Kidney (tissue), 14 donors: ENCODE data around the gene STAB2. TPM values are rescaled to one million over a fixed set of nuclear protein-coding genes. Genes with fewer than 3 reads are reported as not detected.

ENCODE experiments used
- DNase-seq, 5 donors: peaks; one replicate each; pipeline ENCODE4 v3.0.0-alpha.2; 2013 to 2020
- FAIRE-seq: peaks from 2 replicates; lab custom pipeline; 2012; peaks lifted over from hg19 to GRCh38; lab: Jason Lieb, UNC
- H3K27ac ChIP-seq, 2 donors: one replicate each; pipeline ENCODE4 v1.7.0; 2013; ENCODE audit warnings: low read depth in 2 of 2, low read length in 2 of 2, inconsistent platforms in 1 of 2
- H3K27me3 ChIP-seq: one replicate; pipeline ENCODE4 v1.7.1; 2013; ENCODE audit warnings: low read length, inconsistent platforms; ENCODE audit not compliant: control insufficient read depth, insufficient read depth
- H3K36me3 ChIP-seq, 3 donors: one replicate each; pipeline versions ENCODE4 v1.7.0 to v1.7.1; 2013; ENCODE audit warnings: low read length in 3 of 3, control low read depth in 1 of 3, inconsistent platforms in 1 of 3; ENCODE audit not compliant: insufficient read depth in 3 of 3, control insufficient read depth in 2 of 3
- H3K4me1 ChIP-seq, 3 donors: one replicate each; pipeline versions ENCODE4 v1.7.0 to v1.7.1; 2013; ENCODE audit warnings: low read length in 3 of 3, inconsistent platforms in 1 of 3, low read depth in 1 of 3; ENCODE audit not compliant: control insufficient read depth in 2 of 3, insufficient read depth in 2 of 3
- H3K4me3 ChIP-seq, 3 donors: one replicate each; pipeline versions ENCODE4 v1.7.0 to v1.8.1; 2013; ENCODE audit warnings: low read length in 3 of 3, control low read depth in 1 of 3, inconsistent platforms in 1 of 3
- H3K9ac ChIP-seq, 3 donors: one replicate each; pipeline versions ENCODE4 v1.7.0 to v1.7.1; 2013; ENCODE audit warnings: low read length in 3 of 3, control low read depth in 1 of 3, inconsistent platforms in 1 of 3
- H3K9me3 ChIP-seq, 3 donors: one replicate each; pipeline versions ENCODE4 v1.7.0 to v1.7.1; 2013; ENCODE audit warnings: low read length in 3 of 3, control low read depth in 1 of 3, inconsistent platforms in 1 of 3; ENCODE audit not compliant: control insufficient read depth in 2 of 3, insufficient read depth in 1 of 3
- CTCF ChIP-seq: IDR thresholded peaks from 3 replicates; pipeline ENCODE4 v1.5.1; 2012; ENCODE audit warnings: mild to moderate bottlenecking, moderate library complexity, borderline replicate concordance; ENCODE audit not compliant: insufficient read depth; ENCODE audit errors: extremely low read depth
- intact Hi-C: fragments of 100-400 bp; cut with DNase I; formaldehyde crosslinking; loops from one replicate; pipeline ENCODE4 v1.11.1; 2022
- polyA plus RNA-seq: library from polyadenylated mRNA; stranded (reverse); fragments of 350-450 nt; fragmentation: Illumina TruSeq; extraction: RNeasy Lipid Tissue Mini Kit (QIAGEN cat#74804); gene quantifications from one replicate; pipeline ENCODE4 v1.2.3, GENCODE V29; 2014; ENCODE audit warnings: low read depth, low replicate concordance; ENCODE audit not compliant: insufficient read depth
- total RNA-seq: library from RNA; stranded (reverse); fragmentation: NEBNext Ultra II Directional; extraction: Animal tissue kit (Norgen Biotek cat#: 25700); gene quantifications from one replicate; pipeline ENCODE4 v1.2.1, GENCODE V29; 2021
- donor health status: control.
- donor health status: control.
- donor health status: control.
- donor health status: control.
- donor health status: control.
- donor health status: DM: yes; HTN: yes; CAD: no.
- donor health status: Normal renal cell carcinoma (clear cell type).

STAB2 gene
- total and polyA plus RNA-seq, 2 donors from 2014 or later = 0.16 TPM; not detected in 1

GRCh38 chr12:103696101-103696500 lies 109.0 kb downstream of the STAB2 start:
- FAIRE-seq (no peak), DNase-seq (no peak)
- H3K9ac ChIP-seq = no peak overlapping the region
- no peaks in the 10 kb centered on the region for H3K36me3 ChIP-seq
- intact Hi-C loops = no loop called here
- peaks cover 0 to 5% (median 0%) of the 10 kb centered on the region in 3 donors for H3K4me1 ChIP-seq
- H3K9me3 ChIP-seq = no peaks in the 10 kb centered on the region
- no peak overlapping the region for H3K4me3 ChIP-seq
- H3K27ac ChIP-seq = no peak overlapping the region
- H3K27me3 ChIP-seq = no peaks in the 10 kb centered on the region
- no peak for TF ChIP-seq CTCF

GRCh38 chr12:103697971-103698751 lies 111.1 kb downstream of the STAB2 start:
- peaks cover 0 to 5% (median 0%) of the 10 kb centered on the region in 3 donors for H3K4me1 ChIP-seq
- no peak for DNase-seq
- FAIRE-seq = no peak
- no peak overlapping the region for H3K27ac ChIP-seq
- no peak overlapping the region for H3K9ac ChIP-seq
- intact Hi-C loops = no loop called here
- no peaks in the 10 kb centered on the region for H3K9me3 ChIP-seq
- no peaks in the 10 kb centered on the region for H3K36me3 ChIP-seq
- no peak overlapping the region for H3K4me3 ChIP-seq
- TF ChIP-seq CTCF = no peak
- no peaks in the 10 kb centered on the region for H3K27me3 ChIP-seq

- H3K4me1 ChIP-seq = peaks cover 0 to 5% (median 0%) of the 10 kb centered on the region in 3 donors
- DNase-seq = no peak
- H3K9me3 ChIP-seq = no peaks in the 10 kb centered on the region
- intact Hi-C loops = no loop called here
- no peak overlapping the region for H3K27ac ChIP-seq
- H3K36me3 ChIP-seq = no peaks in the 10 kb centered on the region
- H3K9ac ChIP-seq = no peak overlapping the region
- no peak for TF ChIP-seq CTCF
- FAIRE-seq = no peak
- no peak overlapping the region for H3K4me3 ChIP-seq
- no peaks in the 10 kb centered on the region for H3K27me3 ChIP-seq
Measured at GRCh38 chr12:103698752-103699560, 111.9 kb downstream of the STAB2 start.
